ENCODE measurements around the gene SCAMP5. TPM values are rescaled to one million over a fixed set of nuclear protein-coding genes. Genes with fewer than 3 reads are reported as not detected.

SCAMP5 gene
- total RNA-seq, 1 donor from 2014 or later = 16.4 TPM

DNA sequence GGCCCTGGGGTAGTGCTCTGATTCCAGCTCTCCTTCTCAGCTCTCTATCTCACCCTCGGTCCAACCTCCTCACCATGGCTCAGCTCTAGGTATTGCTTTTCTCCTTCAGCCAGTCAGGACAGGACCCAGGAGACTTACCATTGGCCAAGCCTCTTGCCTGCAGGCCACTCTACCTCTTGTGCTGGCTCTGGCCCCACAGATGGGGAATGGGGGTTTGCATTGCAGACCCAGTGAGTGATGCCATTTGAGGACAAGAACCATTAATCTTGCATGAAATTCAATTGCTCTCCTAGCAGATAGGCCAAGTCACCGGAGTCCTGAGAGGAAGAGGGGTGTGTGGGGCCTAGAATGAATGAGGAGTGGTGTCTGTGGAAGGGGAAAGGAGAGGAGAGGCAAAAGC is 32.7 kb upstream of the SCAMP5 start:
- Mint-ChIP-seq H3K27ac (no peak overlapping the region), H3K36me3 (no peaks in the 10 kb centered on the region), H3K4me1 (peaks cover 9% of the 10 kb centered on the region), H3K27me3 (ENCODE audit: insufficient read depth, low read depth) (peaks cover 50% of the 10 kb centered on the region), H3K4me3 (no peak overlapping the region), H3K9me3 (no peaks in the 10 kb centered on the region)
- Histone ChIP-seq H3K27me3 (peaks cover 57% of the 10 kb centered on the region), H2AFZ (replicated peaks) (no peak overlapping the region), H3K4me2 (no peak overlapping the region), H3K9me3 (ENCODE audit: low read depth) (no peaks in the 10 kb centered on the region), H3K9ac (no peak overlapping the region), H3K79me2 (ENCODE audit: low read depth) (no peaks in the 10 kb centered on the region), H3K27ac (no peak overlapping the region), H3F3A (ENCODE audit: low read depth) (peaks cover 24% of the 10 kb centered on the region), H3K4me3 (no peak overlapping the region), H4K20me1 (ENCODE audit: low read depth) (peaks cover under 1% of the 10 kb centered on the region), H3K4me1 (peaks cover 15% of the 10 kb centered on the region), H3K36me3 (no peaks in the 10 kb centered on the region)
- DNase-seq (ENCODE audit: low spot score) = no peak
- TF ChIP-seq EZH2 (IDR thresholded peaks at IDR 0.05) (no peak), EZH2phosphoT487 (IDR thresholded peaks at IDR 0.05) (no peak)
- TF ChIP-seq, protein P1, sequence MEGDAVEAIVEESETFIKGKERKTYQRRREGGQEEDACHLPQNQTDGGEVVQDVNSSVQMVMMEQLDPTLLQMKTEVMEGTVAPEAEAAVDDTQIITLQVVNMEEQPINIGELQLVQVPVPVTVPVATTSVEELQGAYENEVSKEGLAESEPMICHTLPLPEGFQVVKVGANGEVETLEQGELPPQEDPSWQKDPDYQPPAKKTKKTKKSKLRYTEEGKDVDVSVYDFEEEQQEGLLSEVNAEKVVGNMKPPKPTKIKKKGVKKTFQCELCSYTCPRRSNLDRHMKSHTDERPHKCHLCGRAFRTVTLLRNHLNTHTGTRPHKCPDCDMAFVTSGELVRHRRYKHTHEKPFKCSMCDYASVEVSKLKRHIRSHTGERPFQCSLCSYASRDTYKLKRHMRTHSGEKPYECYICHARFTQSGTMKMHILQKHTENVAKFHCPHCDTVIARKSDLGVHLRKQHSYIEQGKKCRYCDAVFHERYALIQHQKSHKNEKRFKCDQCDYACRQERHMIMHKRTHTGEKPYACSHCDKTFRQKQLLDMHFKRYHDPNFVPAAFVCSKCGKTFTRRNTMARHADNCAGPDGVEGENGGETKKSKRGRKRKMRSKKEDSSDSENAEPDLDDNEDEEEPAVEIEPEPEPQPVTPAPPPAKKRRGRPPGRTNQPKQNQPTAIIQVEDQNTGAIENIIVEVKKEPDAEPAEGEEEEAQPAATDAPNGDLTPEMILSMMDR (IDR thresholded peaks at IDR 0.05) = no peak

DNA sequence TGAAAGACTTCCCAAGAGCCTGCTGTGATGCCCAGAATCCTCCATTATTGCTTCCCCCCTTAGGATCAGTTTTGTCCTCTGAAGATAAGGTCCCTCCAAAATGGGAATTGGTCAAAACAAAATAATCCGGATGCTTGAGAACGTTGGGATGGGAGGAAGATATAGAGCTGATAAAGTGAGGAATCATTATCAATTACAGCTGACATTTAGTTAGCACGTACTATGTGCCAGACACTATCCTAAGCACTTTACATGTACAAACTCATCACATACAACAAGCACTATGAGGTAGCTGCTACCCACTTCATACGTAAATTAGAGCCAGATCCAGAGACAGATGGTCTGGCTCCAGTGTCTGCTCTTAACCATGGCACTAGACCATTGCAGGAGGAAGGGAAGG is 32.1 kb upstream of the SCAMP5 start:
- Histone ChIP-seq H3K4me3 (no peak overlapping the region), H3K4me2 (no peak overlapping the region), H2AFZ (replicated peaks) (no peak overlapping the region), H3F3A (ENCODE audit: low read depth) (peaks cover 18% of the 10 kb centered on the region), H3K27ac (no peak overlapping the region), H4K20me1 (ENCODE audit: low read depth) (no peaks in the 10 kb centered on the region), H3K36me3 (no peaks in the 10 kb centered on the region), H3K79me2 (ENCODE audit: low read depth) (no peaks in the 10 kb centered on the region), H3K4me1 (peaks cover 12% of the 10 kb centered on the region), H3K27me3 (peaks cover 52% of the 10 kb centered on the region), H3K9ac (no peak overlapping the region), H3K9me3 (ENCODE audit: low read depth) (no peaks in the 10 kb centered on the region)
- Mint-ChIP-seq H3K27me3 (ENCODE audit: insufficient read depth, low read depth) (peaks cover 45% of the 10 kb centered on the region), H3K27ac (no peak overlapping the region), H3K4me3 (no peak overlapping the region), H3K36me3 (no peaks in the 10 kb centered on the region), H3K4me1 (peaks cover 5% of the 10 kb centered on the region), H3K9me3 (no peaks in the 10 kb centered on the region)
- no peak for DNase-seq (ENCODE audit: low spot score)
- TF ChIP-seq EZH2 (IDR thresholded peaks at IDR 0.05) (no peak), EZH2phosphoT487 (IDR thresholded peaks at IDR 0.05) (no peak)
- TF ChIP-seq, protein P1 (IDR thresholded peaks at IDR 0.05) = no peak

DNA sequence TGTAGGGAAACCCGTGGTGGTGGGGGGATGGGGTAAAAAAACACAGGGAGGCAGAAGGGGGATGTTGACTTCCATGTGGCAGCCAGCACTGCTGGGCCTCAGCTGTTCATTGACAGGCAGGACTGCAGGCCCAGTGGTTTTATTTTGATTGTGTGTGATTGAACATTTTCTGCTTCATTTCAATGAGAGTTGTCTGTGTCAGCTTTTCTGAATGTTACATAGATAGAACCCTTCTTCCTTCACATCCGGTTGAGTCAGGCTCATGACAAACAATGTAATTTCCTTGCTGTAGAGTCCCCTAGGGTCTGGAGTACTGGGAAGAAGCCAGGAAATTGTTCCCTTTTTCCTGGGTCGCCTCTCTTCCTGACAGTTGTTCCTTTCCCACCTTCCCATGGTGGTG is 30.6 kb upstream of the SCAMP5 start:
- H3F3A ChIP-seq (ENCODE audit: low read depth) = peaks cover 2% of the 10 kb centered on the region
- Mint-ChIP-seq H3K4me3 (no peak overlapping the region), H3K27ac (no peak overlapping the region), H3K4me1 (no peaks in the 10 kb centered on the region), H3K27me3 (ENCODE audit: insufficient read depth, low read depth) (peaks cover 29% of the 10 kb centered on the region), H3K36me3 (no peaks in the 10 kb centered on the region), H3K9me3 (no peaks in the 10 kb centered on the region)
- no peaks in the 10 kb centered on the region for H3K79me2 ChIP-seq (ENCODE audit: low read depth)
- no peak overlapping the region for H3K4me2 ChIP-seq
- H3K9ac ChIP-seq = no peak overlapping the region
- no peaks in the 10 kb centered on the region for H3K4me1 ChIP-seq
- H3K27me3 ChIP-seq = peaks cover 36% of the 10 kb centered on the region
- no peak overlapping the region for H3K27ac ChIP-seq
- no peak overlapping the region for H3K4me3 ChIP-seq
- DNase-seq (ENCODE audit: low spot score) = no peak
- no peak overlapping the region for H2AFZ ChIP-seq (replicated peaks)
- no peaks in the 10 kb centered on the region for H4K20me1 ChIP-seq (ENCODE audit: low read depth)
- TF ChIP-seq EZH2phosphoT487 (IDR thresholded peaks at IDR 0.05) = no peak
- no peak for TF ChIP-seq EZH2 (IDR thresholded peaks at IDR 0.05)
- TF ChIP-seq, protein P1 (IDR thresholded peaks at IDR 0.05) = no peak
- H3K9me3 ChIP-seq (ENCODE audit: low read depth) = no peaks in the 10 kb centered on the region
- H3K36me3 ChIP-seq = no peaks in the 10 kb centered on the region
